ENCODE data around the gene REEP6.

REEP6 gene

DNA sequence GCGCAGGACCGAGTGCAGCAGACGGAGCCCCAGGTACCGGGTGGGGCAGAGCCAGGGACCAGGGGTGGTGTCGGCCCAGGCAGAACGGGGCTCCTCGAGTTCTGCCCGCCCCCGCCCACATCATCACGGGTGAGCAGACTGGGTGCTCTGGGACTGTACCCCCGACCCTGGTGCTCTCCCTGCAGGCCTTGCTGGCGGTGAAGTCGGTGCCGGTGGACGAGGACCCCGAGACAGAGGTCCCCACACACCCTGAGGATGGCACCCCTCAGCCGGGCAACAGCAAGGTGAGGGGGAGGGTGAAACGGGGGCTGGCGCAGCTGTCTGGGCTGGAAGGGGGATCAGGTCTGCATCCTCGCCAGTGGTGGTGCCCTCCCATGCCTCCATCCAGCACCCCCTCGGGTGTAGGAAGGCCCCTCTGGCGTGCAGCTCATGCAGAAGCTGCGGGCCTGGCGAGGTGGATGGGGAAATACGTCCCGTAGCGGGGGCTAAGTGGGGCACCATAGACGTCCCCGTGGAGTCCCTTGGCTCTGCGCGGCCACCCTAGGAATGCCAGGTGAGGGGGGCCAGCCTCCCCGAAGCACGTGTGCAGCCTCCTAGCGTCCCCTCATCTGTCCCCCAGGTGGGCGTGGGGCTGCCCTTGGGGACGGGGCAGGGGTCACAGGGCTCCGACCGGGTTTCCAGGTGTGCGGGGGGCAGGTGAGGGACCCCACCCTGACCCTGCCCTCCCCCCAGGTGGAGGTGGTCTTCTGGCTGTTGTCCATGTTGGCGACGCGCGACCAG is 34.7 kb upstream of the REEP6 start:
- DNase-seq (ENCODE audit: low read depth, low spot score) = no peak

DNA sequence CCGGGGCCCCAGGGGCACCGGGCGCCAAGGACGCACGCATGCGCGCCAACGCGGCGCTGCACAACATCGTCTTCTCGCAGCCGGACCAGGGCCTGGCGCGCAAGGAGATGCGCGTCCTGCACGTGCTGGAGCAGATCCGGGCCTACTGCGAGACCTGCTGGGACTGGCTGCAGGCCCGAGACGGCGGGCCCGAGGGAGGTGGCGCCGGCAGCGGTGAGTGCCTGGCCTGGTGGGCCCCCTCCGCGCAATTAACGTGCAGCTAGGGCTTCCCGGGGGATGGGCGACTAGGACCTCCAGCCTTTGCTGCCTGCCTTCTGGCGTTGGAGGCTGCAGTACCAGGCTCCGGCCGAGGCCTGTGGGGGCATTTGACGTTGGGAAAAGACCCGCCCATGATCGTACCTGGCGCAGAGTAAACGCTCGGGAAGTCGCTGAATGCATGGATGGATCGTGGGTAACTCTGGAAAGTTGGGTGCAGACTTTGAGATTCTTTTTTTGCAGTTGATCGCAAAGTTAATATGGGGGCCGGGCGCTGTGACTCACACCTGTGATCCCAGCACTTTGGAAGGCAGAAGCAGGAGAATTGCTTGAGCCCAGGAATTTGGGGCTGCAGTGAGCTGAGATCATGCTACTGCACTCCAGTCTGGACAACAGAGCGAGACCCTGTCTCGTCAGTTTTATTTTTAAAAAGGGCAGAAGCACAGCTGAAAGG is 33.8 kb upstream of the REEP6 start:
- DNase-seq (ENCODE audit: low read depth, low spot score) = peak; percentile 76

DNA sequence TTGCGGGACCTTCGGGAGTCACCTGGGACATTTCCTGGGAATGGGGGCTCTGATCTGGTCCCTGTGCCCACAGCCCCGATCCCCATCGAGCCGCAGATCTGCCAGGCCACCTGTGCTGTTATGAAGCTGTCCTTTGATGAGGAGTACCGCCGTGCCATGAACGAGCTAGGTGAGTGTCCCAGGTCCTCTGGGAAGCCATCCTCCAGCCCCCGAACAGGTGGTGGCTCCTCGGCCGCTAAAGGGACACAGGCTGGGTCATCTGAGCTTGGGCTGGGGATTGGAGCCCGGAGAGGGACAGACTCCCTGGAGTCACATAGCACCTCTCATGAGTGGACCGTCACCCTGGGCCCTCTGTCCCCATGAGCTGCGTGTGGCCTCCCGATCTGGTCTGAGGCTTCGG is 33.1 kb upstream of the REEP6 start:
- DNase-seq (ENCODE audit: low read depth, low spot score) = no peak

DNA sequence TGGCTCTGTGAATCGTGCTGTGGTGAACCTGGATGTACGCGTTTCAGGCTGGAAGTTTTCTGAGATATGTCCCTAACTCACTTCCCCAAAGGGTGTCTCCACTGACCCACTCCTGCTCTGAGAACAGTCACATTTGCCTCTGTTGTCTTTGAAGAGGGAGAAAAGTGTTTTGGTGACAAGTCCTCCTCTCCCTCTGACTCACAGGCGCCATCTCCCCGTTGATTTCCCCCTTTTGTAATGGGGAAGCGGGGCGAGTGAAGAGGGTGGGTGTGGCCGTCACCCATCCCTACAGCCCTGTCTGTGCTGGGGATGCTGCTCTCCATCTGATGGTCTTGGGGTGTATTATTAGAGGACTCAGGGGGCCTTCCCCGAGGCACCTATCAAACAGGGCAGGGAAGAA is 31.5 kb upstream of the REEP6 start:
- DNase-seq (ENCODE audit: low read depth, low spot score) = no peak

DNA sequence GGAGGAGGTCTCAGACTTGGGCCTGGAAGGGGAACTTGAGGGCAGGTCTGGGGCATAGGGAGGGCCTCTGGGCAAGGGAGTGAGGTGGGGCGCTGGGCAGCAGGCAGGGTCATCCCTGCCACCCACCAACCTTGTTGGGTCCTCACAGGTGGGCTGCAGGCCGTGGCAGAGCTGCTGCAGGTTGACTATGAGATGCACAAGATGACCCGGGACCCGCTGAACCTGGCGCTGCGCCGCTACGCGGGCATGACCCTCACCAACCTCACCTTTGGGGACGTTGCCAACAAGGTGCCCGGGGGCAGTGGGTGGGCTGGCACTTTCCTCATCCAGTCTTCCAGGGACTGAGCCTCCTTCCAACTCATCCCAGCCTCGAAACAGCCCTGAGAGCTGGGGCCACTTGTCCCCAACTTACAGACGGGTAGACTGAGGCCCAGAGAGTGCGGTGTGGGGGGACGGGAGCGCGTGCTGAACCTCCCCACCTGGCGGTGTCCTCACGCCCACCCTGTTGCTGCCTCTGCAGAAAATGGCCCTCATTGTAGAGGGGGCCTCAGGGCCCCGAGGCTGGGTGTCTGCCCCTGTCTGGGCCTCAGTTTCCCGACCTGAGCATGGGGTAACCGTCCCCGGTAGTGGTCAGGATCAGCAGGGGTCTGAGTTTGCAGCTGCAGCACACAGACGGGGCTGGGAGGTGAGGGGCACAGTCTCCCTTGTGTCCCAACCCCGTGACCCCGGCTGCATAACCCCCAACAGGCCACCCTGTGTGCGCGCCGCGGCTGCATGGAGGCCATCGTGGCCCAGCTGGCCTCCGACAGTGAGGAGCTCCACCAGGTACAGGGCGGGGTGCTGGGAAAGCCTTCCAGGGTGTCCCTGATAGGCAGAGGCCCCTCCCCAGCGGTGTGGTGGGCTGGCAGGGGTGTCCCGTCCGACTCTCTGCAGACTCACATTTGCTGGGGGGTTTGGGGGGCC is 30.7 kb upstream of the REEP6 start:
- no peak for DNase-seq (ENCODE audit: low read depth, low spot score)

DNA sequence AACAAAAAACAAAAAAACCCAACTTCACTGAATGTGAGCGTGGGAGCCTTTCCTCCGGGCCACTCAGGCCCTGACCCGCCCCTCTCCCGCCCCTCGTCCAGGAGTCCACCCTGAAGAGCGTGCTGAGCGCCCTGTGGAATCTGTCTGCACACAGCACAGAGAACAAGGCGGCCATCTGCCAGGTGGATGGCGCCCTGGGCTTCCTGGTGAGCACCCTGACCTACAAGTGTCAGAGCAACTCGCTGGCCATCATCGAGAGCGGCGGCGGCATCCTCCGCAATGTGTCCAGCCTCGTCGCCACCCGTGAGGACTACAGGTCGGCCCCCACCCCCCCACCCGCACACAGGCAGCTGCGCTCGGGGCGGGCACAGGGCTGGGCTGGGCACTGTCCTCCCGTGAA is 29.1 kb upstream of the REEP6 start:
- no peak for DNase-seq (ENCODE audit: low read depth, low spot score)

DNA sequence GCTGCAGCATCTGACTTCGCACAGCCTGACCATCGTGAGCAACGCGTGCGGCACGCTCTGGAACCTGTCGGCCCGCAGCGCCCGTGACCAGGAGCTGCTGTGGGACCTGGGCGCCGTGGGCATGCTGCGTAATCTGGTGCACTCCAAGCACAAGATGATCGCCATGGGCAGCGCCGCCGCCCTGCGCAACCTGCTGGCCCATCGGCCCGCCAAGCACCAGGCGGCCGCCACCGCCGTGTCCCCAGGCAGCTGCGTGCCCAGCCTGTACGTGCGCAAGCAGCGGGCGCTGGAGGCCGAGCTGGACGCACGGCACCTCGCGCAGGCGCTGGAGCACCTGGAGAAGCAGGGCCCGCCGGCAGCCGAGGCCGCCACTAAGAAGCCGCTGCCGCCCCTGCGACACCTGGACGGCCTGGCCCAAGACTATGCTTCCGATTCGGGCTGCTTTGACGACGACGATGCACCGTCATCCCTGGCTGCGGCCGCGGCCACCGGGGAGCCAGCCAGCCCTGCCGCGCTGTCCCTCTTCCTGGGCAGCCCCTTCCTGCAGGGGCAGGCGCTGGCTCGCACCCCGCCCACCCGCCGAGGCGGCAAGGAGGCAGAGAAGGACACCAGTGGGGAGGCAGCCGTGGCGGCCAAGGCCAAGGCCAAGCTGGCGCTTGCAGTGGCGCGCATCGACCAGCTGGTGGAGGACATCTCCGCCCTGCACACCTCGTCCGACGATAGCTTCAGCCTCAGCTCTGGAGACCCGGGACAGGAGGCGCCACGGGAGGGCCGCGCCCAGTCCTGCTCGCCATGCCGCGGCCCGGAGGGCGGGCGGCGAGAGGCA is 25.6 kb upstream of the REEP6 start:
- peak; percentile 70 for DNase-seq (ENCODE audit: low read depth, low spot score)

DNA sequence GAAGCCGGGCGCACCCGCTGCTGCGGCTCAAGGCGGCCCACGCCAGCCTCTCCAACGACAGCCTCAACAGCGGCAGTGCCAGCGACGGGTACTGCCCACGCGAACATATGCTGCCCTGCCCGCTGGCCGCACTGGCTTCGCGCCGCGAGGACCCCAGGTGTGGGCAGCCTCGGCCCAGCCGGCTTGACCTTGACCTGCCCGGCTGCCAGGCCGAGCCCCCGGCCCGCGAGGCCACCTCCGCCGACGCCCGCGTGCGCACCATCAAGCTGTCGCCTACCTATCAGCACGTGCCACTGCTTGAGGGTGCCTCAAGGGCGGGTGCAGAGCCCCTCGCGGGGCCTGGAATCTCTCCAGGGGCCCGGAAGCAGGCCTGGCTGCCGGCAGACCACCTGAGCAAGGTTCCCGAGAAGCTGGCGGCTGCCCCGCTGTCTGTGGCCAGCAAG is 24.9 kb upstream of the REEP6 start:
- DNase-seq (ENCODE audit: low read depth, low spot score) = no peak

DNA sequence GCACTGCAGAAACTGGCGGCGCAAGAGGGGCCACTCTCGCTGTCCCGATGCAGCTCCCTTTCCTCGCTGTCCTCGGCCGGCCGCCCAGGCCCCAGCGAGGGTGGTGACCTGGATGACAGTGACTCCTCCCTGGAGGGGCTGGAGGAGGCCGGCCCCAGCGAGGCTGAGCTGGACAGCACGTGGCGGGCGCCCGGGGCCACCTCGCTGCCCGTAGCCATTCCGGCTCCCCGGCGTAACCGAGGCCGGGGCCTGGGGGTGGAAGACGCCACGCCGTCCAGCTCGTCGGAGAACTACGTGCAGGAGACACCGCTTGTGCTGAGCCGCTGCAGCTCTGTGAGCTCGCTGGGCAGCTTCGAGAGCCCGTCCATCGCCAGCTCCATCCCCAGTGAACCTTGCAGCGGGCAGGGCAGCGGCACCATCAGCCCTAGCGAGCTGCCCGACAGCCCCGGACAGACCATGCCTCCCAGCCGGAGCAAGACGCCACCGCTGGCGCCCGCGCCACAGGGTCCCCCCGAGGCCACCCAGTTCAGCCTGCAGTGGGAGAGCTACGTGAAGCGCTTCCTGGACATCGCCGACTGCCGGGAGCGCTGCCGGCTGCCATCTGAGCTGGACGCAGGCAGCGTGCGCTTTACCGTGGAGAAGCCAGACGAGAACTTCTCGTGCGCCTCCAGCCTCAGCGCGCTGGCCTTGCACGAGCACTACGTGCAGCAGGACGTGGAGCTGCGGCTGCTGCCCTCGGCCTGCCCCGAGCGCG is 24.3 kb upstream of the REEP6 start:
- no peak for DNase-seq (ENCODE audit: low read depth, low spot score)

DNA sequence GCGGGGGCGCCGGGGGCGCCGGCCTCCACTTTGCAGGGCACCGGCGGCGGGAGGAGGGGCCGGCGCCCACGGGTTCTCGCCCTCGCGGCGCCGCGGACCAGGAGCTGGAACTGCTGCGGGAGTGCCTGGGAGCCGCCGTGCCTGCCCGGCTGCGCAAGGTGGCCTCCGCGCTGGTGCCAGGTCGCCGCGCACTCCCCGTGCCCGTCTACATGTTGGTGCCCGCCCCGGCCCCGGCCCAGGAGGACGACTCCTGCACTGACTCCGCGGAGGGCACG is 23.8 kb upstream of the REEP6 start:
- DNase-seq (ENCODE audit: low read depth, low spot score) = no peak

DNA sequence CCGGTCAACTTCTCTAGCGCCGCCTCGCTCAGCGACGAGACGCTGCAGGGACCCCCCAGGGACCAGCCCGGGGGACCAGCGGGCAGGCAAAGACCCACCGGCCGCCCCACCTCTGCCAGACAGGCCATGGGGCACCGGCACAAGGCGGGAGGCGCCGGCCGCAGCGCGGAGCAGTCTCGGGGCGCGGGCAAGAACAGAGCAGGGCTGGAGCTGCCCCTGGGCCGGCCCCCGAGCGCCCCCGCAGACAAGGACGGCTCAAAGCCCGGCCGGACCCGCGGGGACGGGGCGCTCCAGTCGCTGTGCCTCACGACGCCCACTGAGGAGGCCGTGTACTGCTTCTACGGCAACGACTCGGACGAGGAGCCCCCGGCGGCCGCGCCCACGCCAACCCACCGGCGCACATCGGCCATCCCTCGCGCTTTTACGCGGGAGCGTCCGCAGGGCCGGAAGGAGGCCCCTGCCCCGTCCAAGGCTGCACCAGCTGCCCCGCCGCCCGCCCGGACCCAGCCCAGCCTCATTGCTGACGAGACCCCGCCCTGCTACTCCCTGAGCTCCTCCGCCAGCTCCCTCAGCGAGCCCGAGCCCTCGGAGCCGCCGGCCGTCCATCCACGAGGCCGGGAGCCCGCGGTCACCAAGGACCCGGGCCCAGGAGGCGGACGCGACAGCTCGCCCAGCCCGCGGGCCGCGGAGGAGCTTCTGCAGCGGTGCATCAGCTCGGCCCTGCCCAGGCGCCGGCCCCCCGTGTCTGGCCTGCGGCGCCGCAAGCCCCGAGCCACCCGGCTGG is 23.3 kb upstream of the REEP6 start:
- DNase-seq (ENCODE audit: low read depth, low spot score) = no peak

DNA sequence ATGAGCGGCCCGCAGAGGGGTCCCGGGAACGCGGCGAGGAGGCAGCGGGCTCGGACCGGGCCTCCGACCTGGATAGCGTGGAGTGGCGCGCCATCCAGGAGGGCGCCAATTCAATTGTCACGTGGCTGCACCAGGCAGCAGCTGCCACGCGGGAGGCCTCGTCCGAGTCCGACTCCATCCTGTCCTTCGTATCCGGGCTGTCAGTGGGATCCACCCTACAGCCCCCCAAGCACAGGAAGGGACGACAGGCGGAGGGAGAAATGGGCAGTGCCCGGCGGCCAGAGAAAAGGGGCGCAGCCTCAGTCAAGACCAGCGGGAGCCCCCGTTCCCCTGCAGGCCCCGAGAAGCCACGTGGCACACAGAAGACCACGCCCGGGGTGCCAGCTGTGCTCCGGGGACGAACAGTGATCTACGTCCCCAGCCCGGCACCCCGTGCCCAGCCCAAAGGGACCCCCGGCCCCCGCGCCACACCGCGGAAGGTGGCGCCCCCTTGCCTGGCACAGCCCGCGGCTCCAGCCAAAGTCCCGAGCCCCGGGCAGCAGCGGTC is 22.6 kb upstream of the REEP6 start:
- DNase-seq (ENCODE audit: low read depth, low spot score) = no peak

DNA sequence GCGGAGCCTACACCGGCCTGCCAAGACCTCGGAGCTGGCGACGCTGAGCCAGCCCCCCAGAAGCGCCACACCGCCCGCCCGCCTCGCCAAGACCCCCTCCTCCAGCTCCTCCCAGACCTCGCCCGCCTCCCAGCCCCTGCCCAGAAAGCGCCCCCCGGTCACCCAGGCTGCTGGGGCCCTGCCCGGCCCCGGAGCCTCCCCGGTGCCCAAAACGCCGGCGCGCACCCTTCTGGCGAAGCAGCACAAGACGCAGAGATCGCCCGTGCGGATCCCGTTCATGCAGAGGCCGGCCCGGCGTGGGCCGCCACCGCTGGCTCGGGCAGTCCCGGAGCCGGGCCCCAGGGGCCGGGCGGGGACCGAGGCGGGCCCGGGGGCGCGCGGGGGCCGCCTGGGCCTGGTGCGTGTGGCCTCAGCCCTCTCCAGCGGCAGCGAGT is 22.1 kb upstream of the REEP6 start:
- no peak for DNase-seq (ENCODE audit: low read depth, low spot score)

DNA sequence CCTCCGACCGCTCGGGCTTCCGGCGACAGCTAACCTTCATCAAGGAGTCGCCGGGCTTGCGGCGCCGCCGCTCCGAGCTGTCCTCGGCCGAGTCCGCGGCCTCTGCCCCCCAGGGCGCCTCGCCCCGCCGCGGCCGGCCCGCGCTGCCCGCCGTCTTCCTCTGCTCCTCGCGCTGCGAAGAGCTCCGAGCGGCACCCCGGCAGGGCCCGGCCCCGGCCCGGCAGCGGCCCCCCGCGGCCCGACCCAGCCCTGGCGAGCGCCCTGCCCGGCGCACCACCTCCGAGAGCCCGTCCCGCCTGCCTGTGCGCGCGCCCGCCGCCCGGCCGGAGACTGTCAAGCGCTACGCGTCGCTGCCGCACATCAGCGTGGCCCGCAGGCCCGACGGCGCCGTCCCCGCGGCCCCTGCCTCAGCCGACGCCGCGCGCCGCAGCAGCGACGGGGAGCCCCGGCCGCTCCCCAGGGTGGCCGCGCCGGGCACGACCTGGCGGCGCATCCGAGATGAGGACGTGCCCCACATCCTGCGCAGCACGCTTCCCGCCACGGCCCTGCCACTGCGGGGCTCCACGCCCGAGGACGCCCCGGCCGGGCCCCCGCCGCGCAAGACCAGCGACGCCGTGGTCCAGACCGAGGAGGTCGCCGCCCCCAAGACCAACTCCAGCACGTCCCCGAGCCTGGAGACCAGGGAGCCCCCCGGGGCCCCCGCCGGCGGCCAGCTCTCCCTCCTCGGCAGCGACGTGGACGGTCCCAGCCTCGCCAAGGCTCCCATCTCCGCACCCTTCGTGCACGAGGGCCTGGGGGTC is 21.5 kb upstream of the REEP6 start:
- no peak for DNase-seq (ENCODE audit: low read depth, low spot score)

DNA sequence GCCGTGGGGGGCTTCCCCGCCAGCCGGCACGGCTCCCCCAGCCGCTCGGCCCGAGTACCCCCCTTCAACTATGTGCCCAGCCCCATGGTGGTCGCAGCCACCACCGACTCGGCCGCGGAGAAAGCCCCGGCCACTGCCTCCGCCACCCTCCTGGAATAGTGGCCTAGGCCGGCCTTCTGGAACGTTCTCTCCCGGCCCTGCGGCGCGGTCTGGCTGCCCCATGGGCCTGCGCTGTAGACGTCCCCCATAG is 21.0 kb upstream of the REEP6 start:
- DNase-seq (ENCODE audit: low read depth, low spot score) = no peak

DNA sequence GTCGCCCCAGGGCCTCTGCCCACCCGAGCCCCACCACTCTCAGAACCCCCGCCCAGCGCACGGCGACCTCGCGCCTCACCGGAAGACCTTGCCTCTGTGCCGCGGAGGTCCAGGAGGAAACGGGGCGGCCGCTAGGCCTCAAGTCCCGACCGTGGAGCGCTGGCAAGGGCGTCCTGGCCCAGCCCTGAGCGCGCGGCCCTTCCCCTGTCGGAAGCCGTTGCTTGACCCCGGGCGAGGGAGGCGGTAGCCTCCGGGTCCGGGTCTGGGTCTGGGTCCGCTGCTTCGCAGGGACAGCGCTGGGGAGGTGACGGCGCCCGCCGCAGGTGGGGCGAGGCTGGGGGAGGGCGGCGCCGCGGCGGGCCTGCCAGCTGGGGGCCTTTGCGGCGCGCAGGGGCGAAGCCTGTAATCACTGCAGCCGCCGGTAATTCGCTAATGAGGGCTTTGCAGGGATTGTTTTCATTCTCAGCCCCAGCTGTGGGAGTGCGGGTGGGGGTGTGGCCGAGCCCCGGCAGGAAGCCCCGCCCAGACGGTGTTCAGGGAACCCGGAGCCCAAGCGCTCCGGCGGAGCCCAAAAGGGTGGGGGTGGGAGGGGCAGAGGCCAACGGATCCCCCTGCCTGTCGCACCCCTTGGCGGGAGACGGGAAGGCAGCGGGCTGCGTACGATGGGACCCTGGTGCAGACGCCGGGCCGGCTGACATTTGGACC is 20.5 kb upstream of the REEP6 start:
- peak; percentile 72 for DNase-seq (ENCODE audit: low read depth, low spot score)

DNA sequence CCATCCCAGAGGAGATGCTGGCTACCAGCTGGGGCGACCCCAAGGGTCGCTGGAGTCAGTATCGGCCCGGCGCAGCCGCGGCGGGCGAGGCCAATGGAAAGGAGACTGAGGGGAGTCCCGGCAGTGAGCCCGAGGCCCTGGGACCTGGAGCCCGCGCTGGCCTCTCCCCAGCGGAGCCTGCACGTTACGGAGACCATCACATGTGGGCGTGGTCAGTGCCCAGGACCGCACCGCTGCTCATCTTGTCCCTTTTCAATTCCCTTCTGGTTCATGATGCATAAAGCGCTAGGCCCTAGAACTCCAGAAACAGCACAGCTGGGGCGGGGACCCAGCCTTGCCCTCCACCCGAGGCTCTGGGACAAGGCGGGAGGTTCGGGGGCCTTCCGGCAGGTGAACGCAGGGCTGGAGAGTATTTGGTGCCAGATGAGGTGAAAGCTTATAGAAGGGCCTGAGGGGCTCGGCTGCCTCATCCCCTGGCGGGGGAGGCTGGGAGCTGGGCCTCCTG is 19.9 kb upstream of the REEP6 start:
- DNase-seq (ENCODE audit: low read depth, low spot score) = peak; percentile 71

DNA sequence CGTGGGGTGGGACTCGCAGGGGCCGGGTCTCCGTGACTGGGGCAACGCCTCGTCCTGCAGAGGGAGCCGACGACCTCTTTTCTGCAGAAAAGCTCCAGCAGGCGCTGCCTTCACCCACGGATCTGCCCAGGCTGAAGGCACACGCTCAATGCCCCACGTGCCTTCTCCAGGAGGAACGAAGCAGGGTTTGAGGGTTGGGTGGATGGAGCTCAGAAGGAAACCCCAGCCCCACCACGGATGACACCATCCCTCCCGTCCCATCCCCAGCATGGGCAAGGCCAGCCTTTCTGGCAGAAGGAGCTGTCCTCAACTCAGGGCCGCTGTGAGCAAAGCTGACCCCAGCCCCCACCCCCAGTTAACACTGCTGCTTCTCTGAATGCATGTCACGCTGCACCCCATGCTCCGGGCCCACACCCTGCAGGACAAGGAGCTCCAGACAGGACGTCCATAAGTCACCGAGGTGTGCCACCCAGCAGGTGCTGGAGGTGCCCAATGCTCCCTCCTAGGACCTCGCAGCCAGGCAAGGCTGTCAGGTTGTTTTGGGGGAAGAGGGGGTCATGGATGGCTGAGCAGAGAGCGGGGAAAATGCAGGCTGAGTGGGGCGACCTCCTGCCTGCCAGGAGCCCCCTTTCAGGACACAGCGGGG is 19.3 kb upstream of the REEP6 start:
- no peak for DNase-seq (ENCODE audit: low read depth, low spot score)
